NCI-H1105 (cell line): ENCODE data around the gene BBS4.
A peak's percentile ranks its signal among the peaks of the same experiment; 100 is the strongest.

Source experiments
- DNase-seq: peaks from one replicate; lab custom pipeline; 2025; lab: John Stamatoyannopoulos, UW

Gene BBS4

GRCh38 chr15:72760590-72761260 is 74.7 kb downstream of the BBS4 start:
- no peak for DNase-seq

GRCh38 chr15:72764656-72765055 is 78.6 kb downstream of the BBS4 start:
- DNase-seq = no peak

- no peak for DNase-seq
Observed at GRCh38 chr15:72766025-72766424, 80.0 kb downstream of the BBS4 start.

GRCh38 chr15:72766780-72767179 is 80.8 kb downstream of the BBS4 start:
- no peak for DNase-seq

- no peak for DNase-seq
Observed at GRCh38 chr15:72770673-72771328, 84.8 kb downstream of the BBS4 start.

- no peak for DNase-seq
Observed at GRCh38 chr15:72771329-72771725, 85.3 kb downstream of the BBS4 start.

GRCh38 chr15:72774696-72775383 is 88.8 kb downstream of the BBS4 start:
- DNase-seq = no peak

GRCh38 chr15:72778796-72779195 is 92.8 kb downstream of the BBS4 start:
- no peak for DNase-seq

- no peak for DNase-seq
Observed at GRCh38 chr15:72781631-72782030, 95.6 kb downstream of the BBS4 start.

- no peak for DNase-seq
Observed at GRCh38 chr15:72782274-72783003, 96.4 kb downstream of the BBS4 start.

- DNase-seq = peak; percentile 40
Observed at GRCh38 chr15:72783004-72783639, 97.1 kb downstream of the BBS4 start.

- peak; percentile 95 for DNase-seq
Observed at GRCh38 chr15:72783640-72784455, 97.8 kb downstream of the BBS4 start, which contains the start of gene ADPGK. ADPGK (minus strand) TSS chr15:72783758; CDS start chr15:72783691, 67 bp downstream.

GRCh38 chr15:72784456-72784876 is 98.5 kb downstream of the BBS4 start:
- DNase-seq = no peak

- no peak for DNase-seq
Observed at GRCh38 chr15:72785432-72785831, 99.4 kb downstream of the BBS4 start.

- DNase-seq = no peak
Observed at GRCh38 chr15:72785841-72786240, 99.8 kb downstream of the BBS4 start.

- DNase-seq = no peak
Observed at GRCh38 chr15:72786242-72786641, 100.2 kb downstream of the BBS4 start.

- DNase-seq = no peak
Observed at GRCh38 chr15:72786676-72787345, 100.8 kb downstream of the BBS4 start.

GRCh38 chr15:72787526-72787925 is 101.5 kb downstream of the BBS4 start:
- DNase-seq = no peak
